GM18505 (cell line): ENCODE data around the gene HIF3A.

Source experiments
- ATAC-seq: cut with Tn5 transposase; IDR thresholded peaks from one replicate; pipeline ENCODE4 v1.9.1; 2021; ENCODE audit not compliant: unreplicated experiment
- POLR2A ChIP-seq: IDR thresholded peaks from 4 replicates; pipeline ENCODE4 v1.6.1; 2011; ENCODE audit warnings: borderline replicate concordance; ENCODE audit not compliant: insufficient read depth, insufficient read length; ENCODE audit errors: extremely low read depth

Gene HIF3A

DNA sequence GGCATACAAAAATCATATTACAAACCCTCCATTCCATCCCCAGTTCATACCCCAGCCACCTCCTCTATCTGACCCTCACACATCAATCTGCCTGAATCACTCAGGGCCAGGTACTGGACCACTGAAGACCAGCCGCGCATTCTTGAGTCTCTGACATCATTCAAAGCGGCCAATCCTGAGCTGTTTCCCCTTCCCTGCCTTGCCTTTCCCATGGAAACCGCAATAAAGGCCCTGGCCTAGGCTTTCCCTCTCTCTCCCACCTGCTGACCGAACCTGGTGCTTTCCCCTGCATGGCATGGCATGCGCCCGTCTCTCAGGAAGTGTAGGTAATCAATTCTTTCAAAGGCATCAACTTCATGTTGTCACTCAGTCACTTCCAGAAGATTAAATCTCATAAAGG is 17.7 kb upstream of the HIF3A start:
- no peak for TF ChIP-seq POLR2A
- ATAC-seq: no peak

DNA sequence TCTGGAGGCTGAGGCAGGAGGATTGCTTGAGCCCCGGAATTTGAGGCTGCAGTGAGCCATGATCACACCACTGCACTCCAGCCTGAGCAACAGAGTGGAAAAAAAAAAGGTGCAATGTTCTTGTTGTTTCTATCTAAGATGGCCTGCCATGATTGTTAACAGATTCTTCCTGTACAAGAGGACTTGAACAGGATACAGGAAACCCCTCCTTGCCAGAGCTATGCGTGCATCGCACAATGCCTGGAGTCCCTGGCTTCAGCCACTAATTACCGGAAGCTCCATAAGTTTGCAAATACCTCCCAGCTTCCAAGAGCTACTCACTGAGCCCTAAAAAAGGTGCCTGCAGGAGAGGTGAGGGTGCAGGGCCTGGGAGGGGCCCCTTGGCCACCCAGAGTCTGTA is 13.1 kb upstream of the HIF3A start:
- ATAC-seq: no peak
- no peak for TF ChIP-seq POLR2A

DNA sequence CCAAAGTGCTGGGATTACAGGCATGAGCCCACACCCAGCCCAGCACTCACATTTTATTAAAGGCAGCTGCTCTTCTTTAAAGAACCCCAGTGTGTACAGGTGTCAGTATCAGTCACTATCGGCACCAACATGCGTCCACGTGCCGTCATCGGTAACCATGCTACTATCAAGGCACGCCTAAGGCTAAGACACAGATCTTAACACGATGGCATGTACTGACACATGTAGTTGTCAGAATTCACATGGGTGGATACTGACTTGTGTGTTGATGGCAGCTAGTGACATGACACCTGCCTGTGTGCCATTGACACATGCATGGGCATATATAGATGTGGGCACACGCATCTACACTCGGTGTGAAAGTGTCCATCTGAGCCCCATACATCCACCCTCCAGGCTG is 12.2 kb upstream of the HIF3A start:
- no peak for TF ChIP-seq POLR2A
- no peak for ATAC-seq

DNA sequence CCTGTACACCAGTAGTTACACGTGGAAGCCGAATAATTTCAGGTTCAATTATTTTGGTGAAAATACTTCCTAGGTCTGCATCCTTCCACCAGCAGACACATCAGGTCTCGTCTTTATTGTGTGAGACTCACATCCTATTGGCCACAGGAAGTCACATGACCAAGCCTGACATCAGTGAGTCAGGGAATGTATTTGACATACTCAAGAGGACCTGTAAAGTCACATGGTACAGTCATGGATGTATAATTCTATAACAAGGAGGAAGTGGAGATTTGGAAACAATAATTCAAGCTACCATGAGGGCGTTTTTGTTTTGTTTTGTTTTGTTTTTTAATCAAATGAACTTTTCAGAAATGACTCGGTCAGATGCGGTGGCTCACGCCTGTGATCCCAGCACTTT is 9.3 kb upstream of the HIF3A start:
- no peak for ATAC-seq
- TF ChIP-seq POLR2A: no peak

DNA sequence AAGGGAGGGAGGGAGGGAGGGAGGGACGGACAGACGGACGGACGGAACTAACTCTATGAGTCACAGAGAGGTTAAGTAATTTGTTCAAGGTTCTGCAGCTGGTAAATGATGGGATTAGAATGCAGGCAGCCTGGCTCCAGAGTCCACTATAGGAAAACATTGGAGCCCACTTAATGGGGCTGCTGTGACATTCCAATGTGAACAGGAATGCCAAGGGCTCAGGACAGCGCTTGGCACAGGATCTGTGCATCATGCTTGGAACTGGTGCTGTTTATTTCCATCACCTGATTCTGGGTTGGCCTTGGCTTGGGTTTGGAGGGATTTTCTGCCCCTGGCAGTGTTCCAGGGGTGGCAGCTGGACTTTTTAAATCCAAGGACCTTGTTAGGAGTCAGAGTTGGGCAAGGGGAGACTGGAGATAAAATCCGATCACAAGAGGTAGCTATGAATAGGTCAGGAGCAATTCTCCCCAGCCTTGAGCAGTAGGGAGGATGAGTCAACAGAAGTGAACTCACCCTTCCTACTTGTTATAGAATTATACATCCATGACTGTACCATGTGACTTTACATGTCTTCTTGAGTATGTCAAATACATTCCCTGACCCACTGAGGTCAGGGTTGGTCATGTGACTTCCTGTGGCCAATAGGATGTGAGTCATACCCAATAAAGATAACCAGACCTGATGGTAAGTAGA is 7.8 kb upstream of the HIF3A start:
- ATAC-seq: no peak
- TF ChIP-seq POLR2A: no peak

DNA sequence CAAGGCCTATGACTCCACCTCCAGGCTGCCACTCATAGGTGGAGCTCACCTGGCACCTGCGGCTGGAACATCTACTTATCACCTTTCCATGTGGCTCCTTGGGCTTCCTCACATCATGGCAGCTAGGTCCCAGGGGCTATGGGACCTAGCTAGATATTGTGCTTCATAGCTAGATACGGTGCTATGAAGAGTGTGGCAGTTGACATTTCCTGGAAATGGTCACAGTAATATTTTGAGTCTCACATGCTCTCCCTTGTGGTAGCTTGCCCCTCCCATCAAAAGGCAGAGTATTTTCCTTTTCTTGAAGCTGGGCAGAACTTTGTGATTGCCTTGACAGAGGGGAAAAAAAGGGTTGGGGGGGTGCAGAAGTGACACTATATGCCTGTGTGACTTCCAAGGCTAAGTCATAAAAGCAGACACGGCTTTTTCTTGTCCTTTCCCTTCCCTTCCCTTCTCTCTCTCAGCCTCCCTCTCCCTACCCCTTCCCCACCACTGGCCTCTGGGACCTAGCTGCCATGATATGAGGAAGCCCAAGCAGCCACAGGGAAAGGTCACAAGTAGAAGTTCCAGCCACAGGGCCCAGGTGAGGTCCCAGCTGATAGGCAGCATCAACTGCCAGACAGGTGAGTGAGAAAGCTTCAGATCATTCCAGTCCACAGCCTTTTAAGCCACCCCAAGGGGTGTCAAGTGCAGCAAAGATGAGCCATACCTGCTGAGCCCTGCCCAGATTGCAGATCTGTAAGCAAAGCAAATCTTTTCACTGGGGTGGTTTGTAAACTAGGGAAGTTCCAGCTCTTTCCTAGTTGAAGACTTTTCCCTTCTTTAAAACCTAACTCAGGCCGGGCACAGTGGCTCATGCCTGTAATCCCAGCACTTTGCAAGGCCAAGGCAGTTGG is 6.9 kb upstream of the HIF3A start:
- no peak for TF ChIP-seq POLR2A
- no peak for ATAC-seq

DNA sequence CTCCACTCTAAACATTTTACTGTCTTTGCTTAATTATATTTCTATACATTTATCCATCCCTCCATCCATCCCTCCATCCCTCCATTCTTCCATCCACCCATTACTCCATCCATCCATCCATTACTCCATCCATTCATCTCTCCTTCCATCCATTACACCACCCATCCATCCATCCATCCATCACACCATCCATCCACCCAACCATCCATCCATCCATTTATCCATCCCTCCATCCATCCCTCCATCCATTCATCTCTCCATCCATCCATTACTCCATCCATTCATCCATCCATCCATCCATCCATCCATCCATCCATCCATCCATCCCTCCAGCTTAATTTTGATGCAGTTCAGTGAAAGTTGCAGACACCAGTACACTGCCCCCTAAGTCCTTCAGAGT is 5.0 kb upstream of the HIF3A start:
- TF ChIP-seq POLR2A: no peak
- no peak for ATAC-seq

DNA sequence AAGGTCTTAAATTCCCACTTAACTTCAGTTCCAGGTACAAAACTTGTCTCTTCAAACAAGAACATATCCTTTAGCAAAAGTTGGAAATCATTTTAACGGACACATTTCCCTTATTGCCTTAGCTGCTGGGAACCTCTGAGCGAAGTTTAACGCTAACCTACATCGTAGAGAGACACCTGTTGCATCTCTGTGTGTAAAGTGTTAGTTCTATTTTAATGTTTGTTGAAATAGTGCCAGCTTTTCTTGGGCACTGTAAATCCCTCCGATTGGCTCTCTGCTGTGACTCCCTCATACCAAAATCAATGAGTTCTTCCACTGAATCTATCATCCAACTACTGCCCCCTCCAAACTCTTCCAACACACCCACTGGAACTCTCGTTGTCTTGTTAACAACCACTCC is 2.3 kb upstream of the HIF3A start:
- TF ChIP-seq POLR2A: no peak
- no peak for ATAC-seq

DNA sequence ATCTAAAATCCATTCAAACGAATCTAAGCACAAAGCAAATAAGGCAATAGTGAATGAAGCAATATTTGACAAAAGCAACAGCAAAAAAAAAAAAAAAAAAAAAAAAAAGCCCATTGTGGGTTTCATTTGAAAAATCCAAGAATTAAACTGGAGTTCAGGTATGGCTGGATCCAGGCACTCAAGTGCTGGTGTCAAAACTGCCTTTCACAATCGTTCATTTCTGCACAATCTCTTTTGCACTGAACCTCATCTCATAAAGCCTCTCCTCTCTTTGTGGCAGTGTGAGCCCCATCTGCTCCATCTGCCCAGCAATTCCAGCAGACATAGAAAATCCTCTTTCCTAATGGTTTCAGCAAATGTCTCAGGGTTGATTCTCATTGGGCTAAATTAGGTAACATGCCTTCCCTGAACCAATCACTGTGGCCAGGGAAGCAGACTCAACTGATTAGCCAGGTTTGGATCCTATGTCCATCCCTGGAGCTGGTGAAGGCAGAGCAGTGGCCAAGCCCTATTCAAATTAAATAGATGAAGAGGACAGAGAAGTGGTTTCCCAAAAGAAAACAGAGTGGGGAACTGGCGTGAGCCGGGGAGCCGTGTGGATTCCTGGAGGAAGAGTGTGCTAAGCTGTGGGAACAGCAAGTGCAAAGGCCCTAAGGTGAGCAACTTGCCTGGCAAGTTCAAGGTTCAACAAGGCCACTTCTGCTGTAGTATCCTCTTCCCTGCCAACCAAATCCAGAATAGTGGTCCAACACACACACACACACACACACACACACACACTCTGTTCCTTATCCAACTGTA is 1.2 kb upstream of the HIF3A start:
- TF ChIP-seq POLR2A: no peak
- ATAC-seq: no peak

DNA sequence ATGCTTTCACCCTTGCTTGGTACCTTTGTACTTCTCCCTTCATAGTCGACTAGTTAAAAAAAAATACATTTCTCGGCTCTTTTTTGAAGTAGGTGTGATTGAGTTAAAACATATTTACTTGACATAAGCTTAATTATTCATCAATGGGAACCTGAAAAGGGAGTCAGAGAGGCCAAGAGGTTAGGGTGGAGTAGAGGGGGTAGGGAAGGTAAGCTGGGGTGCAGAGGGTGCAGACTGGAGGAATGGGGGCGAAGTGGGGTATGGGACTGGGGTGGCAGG is 701 bp upstream of the HIF3A start:
- no peak for ATAC-seq

DNA sequence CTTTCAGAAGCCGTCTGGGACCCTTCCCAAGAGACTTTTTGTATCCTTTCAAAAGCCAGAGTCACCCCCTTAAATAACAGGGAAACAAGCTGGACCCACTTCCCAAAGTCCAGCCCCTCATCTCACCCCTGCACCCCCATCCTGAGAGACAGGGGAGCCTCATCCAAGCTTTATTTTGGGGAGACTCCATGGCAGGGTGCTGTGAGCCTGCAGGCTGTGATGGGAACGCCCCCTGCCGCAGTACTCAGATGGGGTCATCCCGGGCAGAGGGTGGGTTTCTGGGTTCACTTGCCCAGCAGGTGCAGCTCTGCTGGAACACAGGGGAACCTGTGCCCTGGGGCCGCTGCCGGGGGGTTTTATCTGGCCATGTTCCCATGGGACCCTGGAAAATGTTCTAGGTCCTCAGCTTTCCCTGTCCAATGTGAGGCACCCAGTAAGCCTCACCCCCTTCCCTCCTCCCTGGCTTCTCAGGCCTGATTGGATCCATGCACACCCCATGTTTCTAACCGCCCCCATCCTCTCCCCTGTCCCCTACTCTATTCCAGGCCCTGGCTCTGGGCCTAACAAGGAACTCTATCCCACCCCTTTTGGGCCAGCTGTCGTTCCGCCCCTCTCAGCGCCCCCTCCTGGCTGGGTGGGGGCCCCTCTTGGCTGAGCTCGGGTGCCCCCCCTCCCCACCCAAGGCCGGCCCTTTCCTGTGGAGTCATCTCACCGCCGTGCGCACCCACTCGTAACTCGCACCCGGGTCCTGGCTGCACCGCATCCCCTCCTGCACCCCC is 1.0 kb downstream of the HIF3A start:
- no peak for ATAC-seq
- no peak for TF ChIP-seq POLR2A

More for the DNA sequence above, 701 bp upstream of the HIF3A start:
- no peak for TF ChIP-seq POLR2A

DNA sequence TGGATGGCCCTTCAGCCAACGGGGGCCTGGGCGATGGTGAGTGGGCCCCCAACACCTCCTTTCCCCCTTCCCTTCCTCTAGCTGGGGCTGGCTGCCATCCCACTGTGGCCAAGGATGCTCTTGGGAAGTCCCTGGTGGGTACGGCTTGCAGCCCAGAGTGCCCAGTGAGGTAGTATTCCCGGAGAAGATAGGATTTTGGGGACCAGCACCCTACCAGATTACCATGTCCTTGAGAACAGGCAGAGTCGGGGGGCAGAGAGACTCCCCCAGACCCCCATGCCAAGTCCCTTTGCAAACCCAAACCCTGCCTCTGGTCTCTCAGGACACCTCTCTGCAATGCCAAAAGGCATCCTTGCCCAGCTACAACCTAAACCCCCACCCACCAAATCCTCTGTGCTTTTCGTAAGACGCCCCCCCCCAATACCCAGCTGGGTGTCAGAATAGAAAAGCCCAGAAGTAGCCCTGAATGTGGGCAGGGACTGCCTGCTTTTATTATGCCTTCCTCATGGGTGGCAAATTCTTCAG is 1.7 kb downstream of the HIF3A start:
- TF ChIP-seq POLR2A: no peak
- ATAC-seq: no peak

DNA sequence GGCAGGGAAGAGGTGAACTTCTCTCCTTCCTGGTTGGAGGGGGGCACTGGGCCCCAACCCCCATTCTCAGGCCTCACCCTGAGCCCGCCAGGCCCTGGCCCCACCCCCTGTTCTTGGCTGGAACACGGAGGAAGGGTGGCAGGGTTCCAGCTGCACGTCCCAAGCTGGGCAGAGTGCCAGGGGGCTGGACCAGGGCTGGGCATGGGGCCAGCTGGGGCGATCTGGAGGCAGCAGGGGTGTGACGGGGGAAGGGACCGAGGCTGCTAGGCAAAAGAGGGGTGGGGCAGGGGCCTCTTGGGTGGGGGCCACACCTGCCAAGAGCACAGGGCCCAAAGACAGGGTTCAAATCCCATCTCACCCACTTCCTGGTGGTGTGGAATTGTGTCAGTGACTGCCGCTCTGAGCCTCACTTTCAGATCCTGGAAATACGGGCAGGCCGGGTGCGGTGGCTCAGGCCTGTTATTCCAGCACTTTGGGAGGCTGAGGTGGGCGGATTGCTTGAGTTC is 2.2 kb downstream of the HIF3A start:
- no peak for ATAC-seq
- TF ChIP-seq POLR2A: no peak

DNA sequence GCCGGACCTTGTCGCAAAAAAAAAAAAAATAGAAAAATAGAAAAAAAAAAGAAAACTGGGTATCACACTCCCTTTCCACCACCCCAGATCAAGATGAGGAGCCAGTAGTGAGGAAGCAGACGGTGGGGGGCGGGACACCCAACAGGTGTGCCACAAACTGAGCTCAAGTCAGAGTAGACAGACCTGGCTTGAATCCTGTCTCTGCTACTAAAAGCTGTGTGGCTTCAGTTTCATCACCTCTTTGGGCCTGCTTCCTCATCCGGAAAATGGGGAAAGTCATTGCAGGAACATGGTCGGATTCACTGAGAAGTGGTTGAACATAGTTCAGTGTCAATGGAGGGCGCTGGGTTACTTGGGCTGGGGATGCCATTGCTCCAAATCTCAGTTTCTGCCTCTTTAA is 2.9 kb downstream of the HIF3A start:
- ATAC-seq: no peak
- TF ChIP-seq POLR2A: no peak

DNA sequence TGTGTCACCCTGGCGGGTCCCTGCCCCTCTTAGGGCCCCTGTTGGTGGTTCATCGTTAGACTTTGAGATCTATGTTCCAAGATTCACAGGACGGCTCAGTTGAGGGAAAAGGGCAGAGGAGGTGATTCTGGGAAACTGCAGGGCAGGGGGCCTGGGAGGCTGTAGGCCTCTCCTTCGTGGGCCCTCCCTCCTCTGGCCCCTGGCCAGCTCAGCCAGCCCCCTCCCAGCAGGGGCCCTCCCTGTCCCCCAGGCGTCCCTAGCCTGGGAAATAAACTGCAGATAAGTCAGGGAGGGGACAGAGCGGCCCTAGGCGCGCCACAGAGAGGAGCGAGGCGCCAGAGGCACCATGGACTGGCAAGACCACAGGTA is 6.5 kb downstream of the HIF3A start:
- no peak for TF ChIP-seq POLR2A
- ATAC-seq: no peak
